ENCODE measurements around the gene ARHGAP6.

ARHGAP6 gene

DNA sequence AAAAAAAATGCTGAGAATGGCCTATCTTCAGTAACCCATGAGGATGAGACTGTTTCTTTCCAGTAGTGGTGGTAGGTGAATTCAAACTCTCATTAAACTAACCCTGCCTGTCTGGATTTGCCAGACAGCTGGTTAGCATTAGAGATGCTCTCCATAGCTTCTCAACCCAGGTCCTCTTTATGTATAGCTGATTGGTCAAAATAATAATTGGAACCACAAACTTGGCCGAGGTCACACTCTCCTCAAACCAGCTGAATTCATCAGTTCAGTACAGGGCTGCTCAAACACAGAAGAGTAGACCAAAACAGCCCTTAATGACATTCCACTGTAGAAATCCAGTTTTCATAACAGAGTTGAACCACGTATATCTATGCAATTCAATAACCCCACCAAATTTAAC lies 469.2 kb downstream of the ARHGAP6 start:
- Histone ChIP-seq H3K4me1 (peaks cover 0 to 10% (median 0%) of the 10 kb centered on the region in 4 donors), H3K27me3 (no peaks in the 10 kb centered on the region), H3K4me3 (no peak overlapping the region), H3K27ac (no peak overlapping the region), H3K36me3 (no peaks in the 10 kb centered on the region), H3K9me3 (no peaks in the 10 kb centered on the region)
- intact Hi-C loops (cut with DNase I; ENCODE audit: low total_unique reads), result no loop called here
- TF ChIP-seq, protein P1, sequence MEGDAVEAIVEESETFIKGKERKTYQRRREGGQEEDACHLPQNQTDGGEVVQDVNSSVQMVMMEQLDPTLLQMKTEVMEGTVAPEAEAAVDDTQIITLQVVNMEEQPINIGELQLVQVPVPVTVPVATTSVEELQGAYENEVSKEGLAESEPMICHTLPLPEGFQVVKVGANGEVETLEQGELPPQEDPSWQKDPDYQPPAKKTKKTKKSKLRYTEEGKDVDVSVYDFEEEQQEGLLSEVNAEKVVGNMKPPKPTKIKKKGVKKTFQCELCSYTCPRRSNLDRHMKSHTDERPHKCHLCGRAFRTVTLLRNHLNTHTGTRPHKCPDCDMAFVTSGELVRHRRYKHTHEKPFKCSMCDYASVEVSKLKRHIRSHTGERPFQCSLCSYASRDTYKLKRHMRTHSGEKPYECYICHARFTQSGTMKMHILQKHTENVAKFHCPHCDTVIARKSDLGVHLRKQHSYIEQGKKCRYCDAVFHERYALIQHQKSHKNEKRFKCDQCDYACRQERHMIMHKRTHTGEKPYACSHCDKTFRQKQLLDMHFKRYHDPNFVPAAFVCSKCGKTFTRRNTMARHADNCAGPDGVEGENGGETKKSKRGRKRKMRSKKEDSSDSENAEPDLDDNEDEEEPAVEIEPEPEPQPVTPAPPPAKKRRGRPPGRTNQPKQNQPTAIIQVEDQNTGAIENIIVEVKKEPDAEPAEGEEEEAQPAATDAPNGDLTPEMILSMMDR (IDR thresholded peaks at IDR 0.05), result no peak
- DNase-seq, result no peak

DNA sequence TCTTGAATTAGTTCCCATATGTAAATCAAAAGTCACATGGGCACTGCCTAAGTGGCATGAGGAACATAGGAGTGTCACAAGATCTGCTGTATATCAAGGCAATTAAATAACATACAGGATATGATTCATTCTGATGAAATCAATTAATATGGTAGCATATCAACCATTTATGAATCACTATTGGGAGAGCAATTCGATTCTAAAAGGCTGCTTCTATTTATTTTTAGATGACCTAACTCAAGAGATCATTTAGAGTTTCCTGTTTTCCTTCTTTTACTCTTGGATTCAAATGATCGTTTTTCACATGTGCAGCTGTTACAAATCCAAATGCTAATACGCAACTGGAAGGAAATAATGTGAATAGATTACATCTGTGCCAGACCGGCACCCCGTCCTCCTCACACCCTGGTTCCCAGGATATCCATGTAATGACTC lies 472.7 kb downstream of the ARHGAP6 start:
- peaks cover 0 to 10% (median 0%) of the 10 kb centered on the region in 4 donors for H3K4me1 ChIP-seq
- no peaks in the 10 kb centered on the region for H3K9me3 ChIP-seq
- H3K27ac ChIP-seq, result no peak overlapping the region
- no peaks in the 10 kb centered on the region for H3K36me3 ChIP-seq
- no peak overlapping the region for H3K4me3 ChIP-seq
- TF ChIP-seq, protein P1 (IDR thresholded peaks at IDR 0.05), result no peak
- no peak for DNase-seq
- no peaks in the 10 kb centered on the region for H3K27me3 ChIP-seq
- intact Hi-C loops (cut with DNase I; ENCODE audit: low total_unique reads), result no loop called here

DNA sequence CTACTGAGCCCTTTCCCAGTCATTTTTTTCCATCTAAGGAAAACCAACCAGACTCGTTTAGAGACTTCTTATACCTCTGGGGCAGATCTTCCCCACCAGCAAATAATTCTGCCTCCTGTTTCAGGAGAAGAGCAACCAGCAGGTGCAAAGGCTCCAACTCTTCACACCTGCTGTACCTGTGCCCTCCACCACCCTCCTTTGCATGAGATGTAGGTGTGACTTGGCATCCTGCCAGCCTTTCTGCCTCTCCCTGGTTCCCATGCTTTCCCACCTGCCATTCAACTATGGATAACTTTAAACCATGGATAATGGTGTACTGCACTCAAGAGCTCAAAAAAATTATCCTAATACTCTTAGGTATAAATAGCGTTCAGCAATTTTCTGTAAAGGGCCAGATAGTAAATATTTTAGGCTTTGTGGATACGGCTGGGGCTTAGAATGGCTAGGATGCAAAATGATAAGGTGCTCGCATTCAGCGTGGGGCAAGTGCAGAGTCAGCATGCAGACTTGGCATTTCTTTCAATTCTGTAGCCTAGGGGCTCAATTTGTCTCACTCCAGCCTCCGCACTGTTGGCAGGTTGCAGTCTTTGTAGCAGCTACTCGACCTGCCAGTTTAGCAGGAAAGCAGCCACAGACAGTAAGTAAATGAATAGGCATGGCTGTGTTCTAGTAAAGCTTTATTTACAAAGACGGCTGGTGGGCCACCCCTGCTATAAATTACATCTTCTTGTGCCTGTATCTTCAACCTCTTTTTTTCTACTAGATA lies 474.8 kb downstream of the ARHGAP6 start:
- H3K9me3 ChIP-seq, result no peaks in the 10 kb centered on the region
- TF ChIP-seq, protein P1 (IDR thresholded peaks at IDR 0.05), result no peak
- no peak for DNase-seq
- H3K4me1 ChIP-seq, result peaks cover 0 to 10% (median 0%) of the 10 kb centered on the region in 4 donors
- H3K36me3 ChIP-seq, result peaks cover 0 to 5% (median 0%) of the 10 kb centered on the region in 3 donors
- no peak overlapping the region for H3K27ac ChIP-seq
- H3K4me3 ChIP-seq, result no peak overlapping the region
- intact Hi-C loops (cut with DNase I; ENCODE audit: low total_unique reads), result no loop called here
- no peaks in the 10 kb centered on the region for H3K27me3 ChIP-seq

DNA sequence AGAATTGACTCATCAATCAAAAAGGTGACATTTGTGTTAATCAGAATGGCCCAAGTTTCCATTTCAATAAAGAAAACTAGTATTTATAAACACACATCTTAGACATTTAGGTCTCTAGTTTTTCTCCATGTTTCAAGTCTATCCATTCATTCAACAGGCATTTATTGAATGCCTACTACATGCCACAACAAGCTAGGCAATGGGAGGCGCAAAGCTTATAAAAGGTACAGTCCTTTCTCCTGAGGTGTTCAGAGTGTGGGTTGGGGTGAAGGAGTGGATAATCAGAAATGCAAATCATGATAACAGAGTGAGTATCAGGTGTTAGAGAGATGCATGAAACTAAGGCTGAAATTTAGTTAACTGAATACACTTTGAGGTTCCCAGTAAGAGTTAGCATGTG lies 476.6 kb downstream of the ARHGAP6 start:
- DNase-seq, result no peak
- intact Hi-C loops (cut with DNase I; ENCODE audit: low total_unique reads), result no loop called here
- Histone ChIP-seq H3K36me3 (peaks cover 0 to 5% (median 0%) of the 10 kb centered on the region in 3 donors), H3K27me3 (no peaks in the 10 kb centered on the region), H3K4me3 (no peak overlapping the region), H3K9me3 (no peaks in the 10 kb centered on the region), H3K27ac (no peak overlapping the region), H3K4me1 (peaks cover 0 to 10% (median 0%) of the 10 kb centered on the region in 4 donors)
- TF ChIP-seq, protein P1 (IDR thresholded peaks at IDR 0.05), result no peak

DNA sequence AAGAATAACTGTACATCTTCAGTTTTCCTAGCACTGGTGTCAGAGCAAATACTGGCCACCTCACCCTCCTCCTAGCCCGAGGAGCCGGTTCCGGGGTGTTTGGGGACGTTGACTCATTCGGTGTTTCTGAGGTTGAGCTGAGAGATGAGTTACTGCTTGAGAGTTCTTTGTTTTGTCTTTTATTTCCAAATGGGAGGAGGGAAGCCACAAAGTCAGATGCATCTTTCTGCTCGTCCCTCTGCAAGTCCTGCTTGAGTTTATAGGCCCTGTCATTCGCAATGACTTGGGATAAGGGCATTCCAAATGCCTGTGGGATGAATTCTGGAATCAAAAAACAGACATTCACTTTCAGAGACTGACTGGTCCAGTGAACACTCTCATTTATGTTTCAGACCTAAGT lies 477.1 kb downstream of the ARHGAP6 start:
- Histone ChIP-seq H3K4me1 (peaks cover 0 to 10% (median 0%) of the 10 kb centered on the region in 4 donors), H3K27ac (no peak overlapping the region), H3K27me3 (no peaks in the 10 kb centered on the region), H3K4me3 (no peak overlapping the region), H3K36me3 (peaks cover 0 to 5% (median 0%) of the 10 kb centered on the region in 3 donors), H3K9me3 (no peaks in the 10 kb centered on the region)
- TF ChIP-seq, protein P1 (IDR thresholded peaks at IDR 0.05), result no peak
- intact Hi-C loops (cut with DNase I; ENCODE audit: low total_unique reads), result no loop called here
- no peak for DNase-seq
